Activated CD4-positive, alpha-beta T cell treated with anti-CD3 and anti-CD28 coated beads, Interleukin-2, amount 50 U/mL, for 24 hours (primary cell): Measurements from ENCODE around the gene SPATC1L.

Experiments
- DNase-seq, 2 donors: peaks; one replicate each; pipeline ENCODE4 v3.0.0-alpha.2; 2020; ENCODE audit warnings: low read depth in 1 of 2, low spot score in 1 of 2

SPATC1L gene

DNA sequence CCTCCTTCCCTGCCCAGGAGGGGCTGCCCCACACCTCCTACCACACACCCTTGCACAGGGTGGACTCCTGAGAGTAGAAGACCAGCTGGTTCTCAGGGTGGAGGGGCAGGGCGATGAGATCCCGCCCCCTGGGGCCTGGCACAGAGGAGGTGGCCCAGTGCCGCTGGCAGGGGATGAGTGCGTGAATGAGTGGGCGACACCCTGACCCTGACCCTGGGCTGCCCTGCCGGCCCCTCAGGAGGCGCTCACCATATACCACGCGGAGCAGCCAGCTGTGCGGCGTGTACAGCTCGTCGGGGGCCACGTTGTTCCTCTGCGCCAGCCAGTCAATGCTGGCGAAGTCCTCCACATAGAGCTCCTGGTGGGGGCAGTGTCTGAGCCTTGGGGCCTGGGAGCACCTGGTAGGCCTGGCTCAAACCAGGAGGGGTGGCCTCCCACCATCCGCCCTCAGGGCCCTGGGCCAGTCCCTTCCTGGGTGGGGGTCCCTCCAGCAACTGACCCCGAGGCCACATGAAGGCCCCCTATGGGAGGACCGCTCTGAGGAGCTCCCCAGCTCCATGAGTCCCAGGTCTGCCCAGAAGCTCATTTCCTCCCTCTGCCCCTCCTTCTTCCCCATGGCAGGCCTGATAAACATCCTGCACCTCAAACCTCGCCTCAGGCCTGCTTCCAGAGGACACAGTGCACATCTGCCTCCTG, 31.3 kb upstream of the SPATC1L start:
- DNase-seq, result no peak

GRCh38 chr21:46214478-46215340, 30.4 kb upstream of the SPATC1L start:
- no peak for DNase-seq

GRCh38 chr21:46213620-46214286, 29.5 kb upstream of the SPATC1L start:
- no peak for DNase-seq

- DNase-seq, result no peak
Observed at GRCh38 chr21:46212721-46213484, 28.6 kb upstream of the SPATC1L start.

DNA sequence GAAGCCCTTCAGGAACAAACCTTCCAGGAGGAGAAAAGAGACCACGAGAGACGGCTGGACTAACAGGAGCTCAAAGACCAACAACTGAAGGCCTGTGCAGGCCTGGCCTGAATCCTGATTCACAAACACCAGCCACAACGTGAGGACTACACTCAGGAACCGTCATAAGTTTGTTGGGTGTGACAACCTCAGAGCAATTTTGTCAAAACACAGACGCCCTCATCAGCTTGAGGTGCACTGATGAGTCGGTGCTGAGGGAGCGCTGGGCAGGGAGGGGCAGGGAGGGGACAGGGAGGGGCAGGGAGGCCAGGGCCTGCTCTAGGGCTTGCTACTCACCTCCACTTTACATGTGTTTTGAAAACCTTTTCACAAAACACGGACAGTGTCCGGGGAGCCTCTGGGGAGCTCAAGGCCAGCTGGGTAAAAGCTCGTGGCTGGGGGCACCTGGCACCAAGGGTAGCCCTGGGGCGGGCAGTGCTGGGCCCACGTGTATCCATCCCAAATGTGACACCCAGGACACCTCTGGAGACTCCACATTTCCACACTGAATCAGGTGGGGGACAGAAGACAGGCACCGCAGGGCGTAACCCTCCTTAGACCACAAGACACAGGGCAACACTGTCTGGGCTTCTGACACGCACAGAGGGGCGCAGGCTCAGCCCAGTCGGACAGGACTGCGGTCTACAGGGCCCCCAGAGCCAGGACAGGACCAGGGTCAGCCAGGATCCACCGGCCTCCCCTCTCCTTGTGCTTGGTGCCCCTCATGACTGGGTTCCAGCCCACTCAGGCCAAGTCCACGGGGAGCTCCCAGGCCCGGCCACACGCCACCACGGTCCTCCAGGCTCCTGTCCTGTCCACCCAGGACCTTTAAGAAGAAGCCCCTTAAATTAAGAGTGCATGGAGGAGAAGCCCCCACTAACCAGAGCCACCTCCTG, 27.8 kb upstream of the SPATC1L start:
- no peak for DNase-seq

DNA sequence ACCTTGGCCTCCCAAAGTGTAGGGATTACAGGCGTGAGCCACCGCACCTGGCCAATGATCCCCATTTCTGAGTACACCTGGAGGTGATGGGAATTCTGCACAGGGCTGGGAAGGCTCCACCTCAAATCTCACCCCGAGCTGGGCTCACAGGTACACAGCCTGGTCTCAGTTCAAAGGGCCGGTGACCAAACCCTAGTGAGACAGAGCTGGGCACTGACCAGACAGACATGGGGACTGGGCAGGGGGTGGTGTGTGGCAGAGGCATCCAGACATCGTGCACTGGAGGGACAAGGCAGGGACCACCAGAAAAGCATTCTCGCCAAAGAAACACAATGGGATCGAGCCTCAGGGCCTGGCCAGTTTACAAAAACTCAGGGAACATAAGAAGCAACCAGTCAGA, 27.1 kb upstream of the SPATC1L start:
- DNase-seq, result no peak

DNA sequence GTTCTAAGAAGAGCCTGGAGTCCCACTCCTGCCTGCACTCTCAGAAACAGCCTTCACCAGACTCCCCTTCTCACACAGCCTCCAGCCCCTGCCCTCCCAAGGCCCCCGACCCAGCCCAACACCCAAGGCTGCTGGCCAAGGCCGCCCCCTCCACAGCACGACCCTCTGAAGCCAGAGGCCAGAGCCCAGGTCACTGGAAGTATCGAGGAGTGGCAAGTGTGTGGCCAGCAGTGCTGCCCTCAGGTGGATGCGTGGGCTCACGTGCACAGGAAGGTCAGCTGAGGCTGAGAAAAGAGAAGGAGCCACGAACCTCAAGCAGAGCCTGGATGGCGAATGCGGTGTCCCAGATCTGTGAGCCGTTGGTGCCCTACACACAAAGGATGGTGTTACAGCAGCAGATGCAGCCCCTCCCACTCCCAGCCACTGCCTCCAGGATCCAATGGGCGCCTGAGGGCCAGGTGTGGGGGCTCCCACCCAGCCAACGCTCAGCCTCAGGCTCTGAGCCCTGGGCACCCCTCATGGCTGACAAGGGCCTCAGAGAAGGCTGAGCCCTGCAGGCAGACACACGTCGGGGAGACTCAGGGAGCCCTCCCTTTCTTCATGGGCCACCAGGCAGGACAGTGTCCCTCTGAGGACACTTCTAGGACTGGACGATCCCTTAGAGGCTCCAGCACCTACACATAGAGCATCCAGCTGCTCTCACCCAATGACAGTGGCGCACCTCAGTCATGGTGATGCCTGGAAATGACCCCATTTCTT, 26.3 kb upstream of the SPATC1L start:
- no peak for DNase-seq

GRCh38 chr21:46208761-46209721, 24.8 kb upstream of the SPATC1L start:
- no peak for DNase-seq

- no peak for DNase-seq
Observed at GRCh38 chr21:46207920-46208591, 23.8 kb upstream of the SPATC1L start.

DNA sequence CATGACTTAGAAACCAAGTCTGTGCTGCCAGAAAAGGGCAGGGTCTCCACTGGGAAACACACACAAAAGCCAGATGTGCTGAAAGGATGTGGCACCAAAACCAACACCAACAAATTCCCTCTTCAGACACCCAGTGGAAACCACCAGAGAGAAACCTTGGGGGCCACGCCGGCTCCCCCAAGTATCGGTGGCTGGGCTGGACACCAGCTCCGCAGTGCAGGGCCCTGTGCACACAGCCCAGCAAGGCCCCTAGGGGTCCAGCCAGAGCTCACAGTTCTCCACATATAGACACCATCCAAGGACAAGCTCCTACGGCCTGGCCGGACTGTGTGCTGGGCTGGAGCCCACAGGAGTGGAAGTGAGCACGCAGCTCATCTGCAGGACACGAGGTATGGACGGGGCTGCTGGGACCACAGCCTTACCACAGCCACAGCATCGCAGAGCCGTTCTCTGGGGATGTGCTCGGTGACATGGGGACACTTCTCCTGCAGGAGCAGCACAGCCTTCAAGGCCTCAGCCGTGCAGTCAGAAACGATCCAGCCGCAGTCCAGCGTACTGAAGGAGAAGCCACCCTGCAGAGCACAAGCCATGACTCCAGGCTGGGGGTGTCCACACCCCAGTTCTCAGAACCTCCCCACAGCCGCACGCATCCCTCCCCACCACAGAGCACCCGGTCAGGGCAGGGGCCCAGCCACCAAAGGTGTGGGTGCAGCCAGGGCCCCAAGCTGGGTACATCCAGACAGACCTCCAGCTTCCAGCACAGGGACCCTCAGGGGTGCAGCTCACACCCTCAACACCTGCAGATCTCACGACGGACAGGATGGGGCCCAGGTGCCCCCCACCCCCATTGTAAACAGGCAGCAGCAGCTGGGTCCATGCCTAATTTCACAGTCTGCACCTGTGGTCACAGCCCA, 23.0 kb upstream of the SPATC1L start:
- no peak for DNase-seq

GRCh38 chr21:46206163-46207005, 22.1 kb upstream of the SPATC1L start:
- no peak for DNase-seq

- DNase-seq, result no peak
Observed at GRCh38 chr21:46205766-46206162, 21.5 kb upstream of the SPATC1L start.

- DNase-seq, result no peak
Observed at GRCh38 chr21:46205166-46205565, 20.9 kb upstream of the SPATC1L start.

DNA sequence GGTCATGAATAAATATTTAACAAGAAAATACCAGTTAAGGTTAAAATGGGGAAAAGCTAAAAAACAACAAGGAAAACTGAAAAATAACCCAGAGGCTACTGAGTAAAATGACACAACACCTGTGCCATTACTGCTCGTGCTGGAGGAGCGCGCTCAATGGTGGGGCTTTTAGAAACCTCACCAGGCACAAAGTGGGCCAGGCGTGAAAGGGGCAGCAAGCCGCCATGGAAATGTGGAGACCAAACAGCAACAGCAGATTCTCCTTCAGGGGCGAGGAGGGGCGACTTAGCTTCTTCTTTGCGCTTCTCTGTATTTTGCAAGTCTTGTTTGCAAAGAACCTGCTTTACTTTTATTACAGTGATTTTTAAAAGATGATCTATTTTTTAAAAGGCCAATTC, 18.9 kb upstream of the SPATC1L start:
- DNase-seq, result no peak

GRCh38 chr21:46202592-46203202, 18.4 kb upstream of the SPATC1L start:
- no peak for DNase-seq
